Gastroesophageal sphincter (tissue), 4 donors: Measurements from ENCODE around the gene ZNF611. TPM values are rescaled to one million over a fixed set of nuclear protein-coding genes. Genes with fewer than 3 reads are reported as not detected.
"Not testable (repeated sequence)": the region's sequence is repeated elsewhere in the genome, so short reads cannot be mapped to it uniquely, and the experiment has no call there.

Experiments
- ATAC-seq: fragments of 150-250 bp; one replicate; pipeline ENCODE4 v1.9.1; 2016; ENCODE audit warnings: mild to moderate bottlenecking, moderate library complexity
- H3K27ac ChIP-seq, 4 donors: fragments of 200-600 bp; sonication (generic) in 3 of 4; 1 replicate in 3 of 4; 2 replicates in 1 of 4; pipeline ENCODE4 v1.5.1; 2016 to 2019
- H3K27me3 ChIP-seq: fragments of 200-600 bp; sonication (generic); one replicate; pipeline ENCODE4 v1.5.1; 2019
- H3K36me3 ChIP-seq, 2 donors: fragments of 200-600 bp; sonication (generic); one replicate each; pipeline ENCODE4 v1.5.1; 2019; ENCODE audit warnings: control low read depth in 1 of 2
- H3K4me1 ChIP-seq, 3 donors: fragments of 200-600 bp; sonication (generic); 1 replicate in 2 of 3; 2 replicates in 1 of 3; pipeline ENCODE4 v1.5.1; 2016 to 2019; ENCODE audit warnings: control low read depth in 2 of 3
- H3K4me3 ChIP-seq, 2 donors: fragments of 200-600 bp; sonication (generic); one replicate each; pipeline ENCODE4 v1.5.1; 2019; ENCODE audit warnings: mild to moderate bottlenecking in 1 of 2, moderate library complexity in 1 of 2
- H3K9me3 ChIP-seq, 3 donors: fragments of 200-600 bp; sonication (generic); one replicate each; pipeline ENCODE4 v1.5.1; 2017 to 2019; ENCODE audit warnings: control low read depth in 2 of 3
- CTCF ChIP-seq, 4 experiments: fragments of 200-600 bp in 2 of 4; fragments of 450-650 bp in 2 of 4; sonication (generic) in 1 of 4; IDR thresholded peaks; one replicate each; pipeline ENCODE4 v1.5.1; 2017 to 2019; ENCODE audit warnings: antibody characterized with exemption in 4 of 4, mild to moderate bottlenecking in 2 of 4, moderate library complexity in 2 of 4
- EP300 ChIP-seq: sonication (generic); formaldehyde crosslinking; IDR thresholded peaks from one replicate; pipeline ENCODE4 v1.6.1; 2017; ENCODE audit warnings: antibody characterized with exemption, mild to moderate bottlenecking
- POLR2A ChIP-seq, 2 donors: fragments of 450-650 bp; IDR thresholded peaks; one replicate each; pipeline ENCODE4 v1.6.1; 2017; ENCODE audit warnings: antibody characterized with exemption in 2 of 2, mild to moderate bottlenecking in 2 of 2, moderate library complexity in 1 of 2
- POLR2AphosphoS5 ChIP-seq: sonication (generic); formaldehyde crosslinking; IDR thresholded peaks from one replicate; pipeline ENCODE4 v1.6.1; 2017; ENCODE audit warnings: antibody characterized with exemption
- WGBS, 2 donors: methylation state at CpG; one replicate each; pipeline ENCODE4 v1.1.5; 2018; ENCODE audit warnings: low coverage in 1 of 2; 5-methylcytosine and 5-hydroxymethylcytosine counted together
- total RNA-seq, 4 donors: library from RNA; depleted of rRNA; stranded (reverse); fragments of >200 nt; gene quantifications; one replicate each; pipeline ENCODE4 v1.1.0, GENCODE V29; 2016

The ZNF611 gene
- total RNA-seq, 4 donors from 2014 or later = 4.8 to 14.6 (median 9.7) TPM

- Histone ChIP-seq H3K4me3 (no peak overlapping the region), H3K9me3 (no peaks in the 10 kb centered on the region), H3K4me1 (peaks cover 0 to 53% (median 8%) of the 10 kb centered on the region in 3 donors), H3K27ac (peak overlapping the region in 1 of 4 donors; percentile 31), H3K36me3 (no peaks in the 10 kb centered on the region), H3K27me3 (no peaks in the 10 kb centered on the region)
- WGBS, 2 donors = 60 to 65% methylated on average over 1 of the region's 1 CpG
- ATAC-seq = no peak
- no peak for TF ChIP-seq EP300
- no peak for TF ChIP-seq CTCF (IDR thresholded peaks at IDR 0.05)
- no peak for TF ChIP-seq POLR2AphosphoS5
- TF ChIP-seq POLR2A (IDR thresholded peaks at IDR 0.05) = no peak
These were observed 49.0 kb downstream of the ZNF611 start for GRCh38 chr19:52685811-52686210.

GRCh38 chr19:52681216-52681615 lies 53.6 kb downstream of the ZNF611 start:
- H3K27me3 ChIP-seq, H3K36me3 ChIP-seq, H3K4me3 ChIP-seq, ATAC-seq, H3K27ac ChIP-seq, H3K9me3 ChIP-seq: not testable (repeated sequence)
- WGBS, 2 donors = 71 to 82% methylated on average over 1 of the region's 1 CpG
- H3K4me1 ChIP-seq = peaks cover 0 to 19% (median 0%) of the 10 kb centered on the region in 3 donors

DNA sequence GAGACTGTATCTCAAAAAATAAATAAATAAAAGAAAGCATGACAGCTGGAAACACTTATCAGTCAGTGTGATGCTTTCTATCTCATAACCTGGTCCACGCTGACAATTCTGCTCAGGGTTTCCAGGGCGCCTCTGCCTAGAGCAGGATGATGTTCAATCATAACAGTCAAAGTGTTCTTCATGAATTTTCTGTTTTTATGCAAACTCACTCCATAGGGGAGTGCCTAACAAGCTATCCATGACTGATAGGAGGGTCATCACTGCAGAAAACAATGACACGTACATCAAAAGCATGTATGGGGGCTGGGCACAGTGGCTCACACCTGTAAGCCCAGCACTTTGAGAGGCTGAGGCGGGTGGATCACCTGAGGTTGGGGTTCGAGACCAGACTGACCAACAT lies 55.2 kb downstream of the ZNF611 start:
- no peak for TF ChIP-seq EP300
- no peak for TF ChIP-seq POLR2AphosphoS5
- no peak for TF ChIP-seq POLR2A (IDR thresholded peaks at IDR 0.05)
- no peak for TF ChIP-seq CTCF (IDR thresholded peaks at IDR 0.05)
- no peaks in the 10 kb centered on the region for H3K36me3 ChIP-seq
- H3K9me3 ChIP-seq = no peaks in the 10 kb centered on the region
- H3K4me3 ChIP-seq = no peak overlapping the region
- no peaks in the 10 kb centered on the region for H3K27me3 ChIP-seq
- H3K4me1 ChIP-seq = peaks cover 0 to 3% (median 0%) of the 10 kb centered on the region in 3 donors
- 88 to 100% methylated on average over 2 to 3 of the region's 5 CpGs for WGBS, 2 donors
- ATAC-seq = no peak
- H3K27ac ChIP-seq = no peak overlapping the region

DNA sequence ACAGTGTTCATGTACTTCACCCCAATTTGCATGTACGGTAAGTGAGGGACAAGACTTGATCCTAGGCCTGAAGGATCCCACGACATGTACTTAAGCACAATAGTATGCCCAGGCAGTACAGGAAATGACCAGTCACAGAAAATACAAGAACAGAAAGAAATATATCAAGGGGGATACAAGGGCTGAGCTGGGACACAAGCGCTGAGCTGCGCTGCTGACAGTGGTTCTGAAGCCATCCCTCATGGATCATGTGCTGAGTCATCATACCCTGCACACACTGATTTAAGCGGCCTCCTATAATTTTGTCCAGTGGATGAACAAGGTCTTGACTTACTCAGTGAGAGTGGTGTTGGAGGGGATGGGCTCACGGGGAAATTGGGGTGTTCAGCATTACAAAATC lies 59.6 kb downstream of the ZNF611 start:
- H3K4me3 ChIP-seq, H3K36me3 ChIP-seq, ATAC-seq, H3K9me3 ChIP-seq, H3K4me1 ChIP-seq, H3K27me3 ChIP-seq, H3K27ac ChIP-seq: not testable (repeated sequence)
- WGBS, 2 donors = 88 to 96% methylated on average over 5 to 6 of the region's 6 CpGs

- H3K4me1 ChIP-seq = peaks cover 0 to 7% (median 0%) of the 10 kb centered on the region in 3 donors
- 80 to 85% methylated on average over 2 to 4 of the region's 4 CpGs for WGBS, 2 donors
- H3K27ac ChIP-seq = no peak overlapping the region
- H3K9me3 ChIP-seq = no peaks in the 10 kb centered on the region
- no peaks in the 10 kb centered on the region for H3K27me3 ChIP-seq
- ATAC-seq = no peak
- H3K36me3 ChIP-seq = peaks cover 0 to 14% of the 10 kb centered on the region in 2 donors
- no peak overlapping the region for H3K4me3 ChIP-seq
- TF ChIP-seq POLR2AphosphoS5 (no peak), POLR2A (IDR thresholded peaks at IDR 0.05) (no peak), CTCF (IDR thresholded peaks at IDR 0.05) (no peak), EP300 (no peak)
These were observed 61.8 kb downstream of the ZNF611 start for GRCh38 chr19:52673014-52673413.

DNA sequence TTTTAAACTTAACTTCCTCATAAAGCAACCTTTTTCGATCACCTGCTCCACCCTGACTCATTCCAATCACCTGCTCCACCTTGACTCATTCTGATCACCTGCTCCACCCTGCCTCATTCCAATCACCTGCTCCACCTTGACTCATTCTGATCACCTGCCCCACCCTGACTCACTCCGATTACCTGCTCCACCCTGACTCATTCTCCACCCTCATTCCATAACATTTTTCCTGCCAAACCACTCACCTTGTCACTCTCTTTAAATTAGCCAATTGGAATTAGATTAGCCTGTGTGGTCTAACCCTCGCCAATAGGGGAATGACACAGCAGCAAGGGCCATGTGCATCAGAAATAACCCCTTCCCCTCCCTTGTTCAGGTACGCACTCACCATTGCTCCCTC lies 64.8 kb downstream of the ZNF611 start:
- WGBS, 2 donors = 99 to 100% methylated on average over 3 to 4 of the region's 4 CpGs
- Histone ChIP-seq H3K27ac (no peak overlapping the region), H3K9me3 (no peaks in the 10 kb centered on the region), H3K36me3 (peaks cover 0 to 20% of the 10 kb centered on the region in 2 donors), H3K4me1 (peaks cover 0 to 7% (median 0%) of the 10 kb centered on the region in 3 donors), H3K4me3 (no peak overlapping the region), H3K27me3 (no peaks in the 10 kb centered on the region)
- no peak for ATAC-seq
- TF ChIP-seq CTCF (IDR thresholded peaks at IDR 0.05) (no peak), POLR2AphosphoS5 (no peak)
